IPS-11a (cell line): ENCODE measurements around the gene ANKRD2.

Experiments
- H3K4me3 ChIP-seq: one replicate; pipeline ENCODE4 v1.5.1; 2013; ENCODE audit warnings: low read depth, low read length, control low read depth

Gene ANKRD2

DNA sequence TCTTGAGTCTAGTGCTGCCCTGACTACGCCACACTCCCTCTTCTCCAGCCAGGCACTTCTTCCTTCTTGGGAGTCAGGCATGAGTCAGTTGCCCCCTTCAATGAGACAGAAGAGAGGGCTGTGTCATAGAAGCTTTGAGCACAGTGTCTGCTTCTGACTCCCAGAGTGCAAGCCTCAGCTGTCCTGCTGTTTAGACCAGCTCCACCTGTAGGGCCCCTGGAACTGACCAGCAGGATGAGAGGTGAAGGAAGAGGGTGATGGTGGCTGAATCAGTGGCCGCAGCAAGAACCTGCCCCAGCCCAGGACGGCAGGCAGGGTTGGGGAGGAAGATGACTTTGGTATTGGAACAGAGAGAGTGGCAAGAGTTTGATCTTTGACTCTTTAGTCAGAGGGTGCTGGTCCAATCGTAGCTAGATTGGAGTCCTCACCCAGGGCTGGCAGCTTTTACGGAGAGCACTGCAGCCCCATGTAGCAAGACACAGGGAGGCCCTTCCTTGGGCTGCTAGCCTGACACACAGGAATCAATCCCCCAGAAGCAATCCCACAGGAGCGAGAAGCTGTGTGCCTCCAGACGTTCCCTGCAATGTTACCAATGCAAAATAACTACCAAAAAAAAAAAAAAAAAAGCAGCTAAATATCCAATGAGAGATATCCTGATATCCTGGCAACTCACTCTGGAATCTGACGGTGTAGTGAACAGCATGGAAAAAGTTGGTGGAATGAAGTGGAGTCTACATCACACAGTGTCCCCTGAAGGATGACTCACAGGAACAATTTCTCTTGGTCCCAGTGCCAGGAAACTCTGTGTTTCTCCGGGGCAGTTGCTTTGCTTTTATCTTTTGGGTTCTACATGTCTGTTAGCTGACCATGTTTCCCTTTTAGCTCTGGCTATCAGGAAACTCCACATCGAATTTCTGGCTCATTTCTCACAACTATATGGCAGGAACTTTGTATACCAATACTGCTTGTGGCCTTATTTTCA, 23.8 kb downstream of the ANKRD2 start:
- no peak overlapping the region for H3K4me3 ChIP-seq

DNA sequence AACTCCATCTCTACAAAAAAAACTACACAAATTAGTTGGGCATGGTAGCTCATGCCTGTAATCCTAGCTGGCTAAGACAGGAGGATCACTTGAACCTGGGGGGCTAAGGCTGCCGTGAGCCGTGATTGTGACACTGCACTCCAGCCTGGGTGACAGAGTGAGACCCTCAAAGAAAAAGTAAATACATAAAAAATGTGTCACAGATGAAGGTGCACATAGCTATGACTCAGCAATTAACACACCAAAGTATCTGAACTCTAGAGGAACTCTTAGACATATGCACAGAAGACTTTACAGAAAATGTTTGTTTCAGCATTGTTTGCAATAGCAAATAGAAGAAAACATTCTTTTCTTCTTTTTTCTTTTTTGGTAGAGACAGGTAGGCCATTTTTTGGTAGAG, 25.2 kb downstream of the ANKRD2 start:
- no peak overlapping the region for H3K4me3 ChIP-seq

DNA sequence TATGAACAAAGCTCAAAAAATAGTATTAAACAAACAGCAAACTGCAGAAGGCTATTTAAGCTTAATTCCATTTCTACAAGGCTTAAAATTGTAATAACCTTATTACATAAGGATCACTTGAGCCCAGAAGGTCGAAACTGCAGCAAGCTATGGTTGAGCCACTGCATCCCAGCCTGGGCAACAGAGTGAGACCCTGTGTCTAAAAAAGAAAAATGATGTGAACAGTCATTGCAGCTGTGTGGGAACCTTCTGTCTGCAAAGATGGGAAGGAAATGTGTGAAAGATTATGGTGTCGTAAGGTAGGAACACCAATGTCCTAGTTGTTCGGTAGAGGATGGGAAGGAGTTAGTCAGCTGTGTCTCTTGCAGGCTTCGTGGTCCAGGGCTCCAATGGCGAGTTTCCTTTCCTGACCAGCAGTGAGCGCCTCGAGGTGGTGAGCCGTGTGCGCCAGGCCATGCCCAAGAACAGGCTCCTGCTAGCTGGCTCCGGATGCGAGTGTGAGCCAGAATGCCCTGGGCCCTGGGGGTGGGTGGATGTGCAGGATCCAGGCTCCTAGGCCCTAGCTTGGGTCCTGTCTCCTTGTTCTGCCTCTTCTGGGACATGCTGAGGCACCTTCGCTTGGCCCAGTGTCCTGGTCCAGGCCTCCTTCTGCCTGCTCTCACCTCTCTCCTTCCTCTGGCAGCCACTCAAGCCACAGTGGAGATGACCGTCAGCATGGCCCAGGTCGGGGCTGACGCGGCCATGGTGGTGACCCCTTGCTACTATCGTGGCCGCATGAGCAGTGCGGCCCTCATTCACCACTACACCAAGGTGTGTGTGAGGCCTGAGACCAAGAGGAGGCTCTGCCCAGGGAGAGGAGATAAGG, 26.1 kb downstream of the ANKRD2 start:
- no peak overlapping the region for H3K4me3 ChIP-seq

DNA sequence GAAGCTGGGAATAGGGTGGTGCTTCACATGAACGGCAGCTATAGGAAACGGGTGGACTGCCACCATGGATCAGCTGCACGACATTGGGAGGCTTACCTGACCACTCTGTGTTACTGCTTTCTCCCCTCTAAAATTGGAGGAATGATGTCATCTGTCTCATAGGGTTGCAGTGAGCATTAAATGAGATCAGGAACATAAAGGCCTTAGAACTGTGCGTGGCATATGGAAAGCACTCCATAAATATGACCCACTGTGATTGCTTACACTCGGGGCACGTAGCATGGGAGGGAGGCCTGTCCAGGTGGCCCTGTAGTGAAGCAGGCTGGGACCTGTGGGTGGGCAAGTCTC, 26.7 kb downstream of the ANKRD2 start:
- no peak overlapping the region for H3K4me3 ChIP-seq

DNA sequence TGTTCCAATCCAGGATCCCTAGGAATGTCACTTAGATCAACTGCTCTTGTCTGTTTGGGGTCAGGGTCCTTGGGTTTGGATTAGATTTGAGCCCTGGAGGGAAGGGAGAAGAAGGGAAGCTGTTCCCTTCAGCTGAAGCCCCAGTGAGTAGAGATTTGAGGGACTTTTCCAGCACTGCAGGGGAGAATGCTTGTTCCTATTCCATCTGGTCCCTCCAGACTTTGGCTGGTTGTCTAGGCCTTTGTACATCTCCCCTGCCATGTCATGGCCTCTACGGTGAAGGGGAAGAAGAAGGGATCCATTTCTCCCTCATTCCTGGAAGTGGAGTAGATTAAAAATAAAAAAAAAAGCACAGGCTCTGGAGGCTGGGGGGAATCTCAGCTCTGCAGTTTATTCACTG, 28.0 kb downstream of the ANKRD2 start:
- no peak overlapping the region for H3K4me3 ChIP-seq

DNA sequence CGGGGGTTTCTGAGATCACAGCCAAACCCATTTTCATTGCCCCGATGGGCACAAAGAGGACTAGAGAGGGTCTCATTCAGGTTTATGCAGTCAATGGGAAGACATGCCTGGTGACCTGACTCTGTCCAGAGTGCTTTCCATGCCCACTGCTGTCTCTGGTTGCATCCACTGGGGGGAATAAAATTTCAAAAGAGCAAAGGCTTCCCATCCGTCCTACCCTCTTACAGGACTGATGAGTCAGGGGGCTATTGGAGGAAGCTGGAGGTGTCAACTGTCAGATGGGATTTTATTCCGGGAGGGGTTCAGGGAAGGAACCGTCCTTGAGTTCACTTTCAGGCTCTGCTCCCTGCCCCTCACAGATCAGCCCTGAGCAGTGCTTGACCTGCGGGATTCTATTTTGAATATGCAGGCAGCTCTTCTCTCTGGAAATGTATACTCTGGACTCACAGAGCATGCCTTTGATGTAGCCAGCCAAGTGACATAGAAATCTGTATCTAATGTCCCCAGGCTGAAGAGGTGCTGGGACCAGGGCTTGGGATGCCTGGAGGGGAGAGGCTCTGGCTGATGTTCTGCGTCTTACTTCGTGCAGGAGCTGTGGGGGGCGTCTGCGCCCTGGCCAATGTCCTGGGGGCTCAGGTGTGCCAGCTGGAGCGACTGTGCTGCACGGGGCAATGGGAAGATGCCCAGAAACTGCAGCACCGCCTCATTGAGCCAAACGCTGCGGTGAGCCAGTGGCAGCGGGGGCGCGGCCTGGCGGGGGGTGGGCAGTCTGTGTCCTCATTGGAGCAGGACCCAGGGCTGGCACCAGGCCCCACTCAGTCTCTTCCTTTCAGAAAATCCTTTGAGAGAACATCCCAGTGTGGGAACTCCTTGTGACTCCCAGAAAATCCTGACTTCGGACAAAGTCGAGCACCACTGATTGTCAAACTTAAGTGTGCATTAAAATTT, 29.0 kb downstream of the ANKRD2 start:
- no peak overlapping the region for H3K4me3 ChIP-seq

DNA sequence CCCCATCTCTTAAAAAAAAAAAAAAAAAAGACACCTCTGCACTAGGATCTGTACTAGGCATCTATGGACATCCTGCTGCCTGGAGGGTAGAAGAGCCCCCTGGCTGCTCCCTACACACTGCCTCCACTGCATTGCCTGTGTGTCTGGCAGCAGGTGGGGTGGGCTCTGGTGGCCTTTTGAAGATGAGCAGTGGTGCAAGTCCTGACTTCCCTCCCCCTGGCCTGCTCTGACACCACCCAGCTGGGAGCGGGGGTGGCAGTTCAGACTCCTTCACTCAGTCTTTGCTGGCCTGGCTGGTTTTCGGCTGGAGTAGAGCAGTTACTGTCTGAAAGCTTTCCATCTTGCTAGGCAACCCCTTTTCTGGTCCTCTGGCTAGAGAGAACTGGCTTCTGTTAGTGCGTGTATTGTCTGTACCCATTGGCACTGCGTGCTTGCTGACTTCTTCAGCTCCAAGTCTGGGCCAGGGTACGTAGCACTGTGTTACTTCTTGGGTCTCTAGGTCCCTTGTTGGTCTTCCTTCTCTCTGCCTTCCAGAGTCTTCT, 34.6 kb downstream of the ANKRD2 start:
- H3K4me3 ChIP-seq = no peak overlapping the region

DNA sequence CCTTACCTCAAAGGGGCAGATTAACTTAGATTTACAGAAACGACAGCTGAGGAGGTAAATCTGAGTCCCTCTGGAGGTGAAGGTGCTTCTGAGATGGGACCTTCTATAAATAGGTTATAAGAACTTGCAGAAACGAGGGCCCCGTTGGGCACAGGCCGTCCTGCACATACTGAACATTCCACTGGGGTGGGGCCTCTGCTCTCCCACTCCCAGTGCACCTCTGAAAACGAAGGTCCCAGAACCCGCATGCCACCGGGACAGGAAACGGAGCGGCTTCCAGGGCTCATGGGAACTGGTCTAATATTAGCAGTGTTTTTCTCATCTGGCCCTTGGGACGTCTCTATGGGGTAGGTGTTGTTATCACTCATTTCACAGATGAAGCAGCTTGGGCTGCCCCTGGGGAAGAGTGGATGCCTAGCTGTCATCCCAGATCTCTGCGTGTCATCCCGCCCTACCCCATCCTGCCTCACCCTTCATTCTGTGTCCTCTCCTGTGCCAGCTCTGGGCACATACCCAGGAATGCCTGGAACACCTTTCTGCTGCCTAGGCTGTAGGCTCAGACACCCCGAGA, 36.5 kb downstream of the ANKRD2 start:
- H3K4me3 ChIP-seq = no peak overlapping the region

DNA sequence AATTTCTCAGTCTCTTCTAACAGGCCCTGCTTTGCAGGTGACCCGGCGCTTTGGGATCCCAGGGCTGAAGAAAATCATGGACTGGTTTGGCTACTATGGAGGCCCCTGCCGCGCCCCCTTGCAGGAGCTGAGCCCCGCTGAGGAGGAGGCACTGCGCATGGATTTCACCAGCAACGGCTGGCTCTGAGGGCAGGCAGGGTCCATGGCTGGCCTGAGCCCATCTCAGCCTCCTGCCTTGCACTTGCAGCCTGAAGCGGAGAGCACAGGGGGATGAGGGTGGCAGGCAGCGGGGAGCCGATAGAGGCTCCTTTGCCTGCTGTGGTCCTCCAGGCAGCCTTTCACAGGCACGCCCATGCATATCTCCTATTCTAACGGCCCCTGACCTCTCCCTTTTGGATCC, 38.9 kb downstream of the ANKRD2 start:
- no peak overlapping the region for H3K4me3 ChIP-seq

DNA sequence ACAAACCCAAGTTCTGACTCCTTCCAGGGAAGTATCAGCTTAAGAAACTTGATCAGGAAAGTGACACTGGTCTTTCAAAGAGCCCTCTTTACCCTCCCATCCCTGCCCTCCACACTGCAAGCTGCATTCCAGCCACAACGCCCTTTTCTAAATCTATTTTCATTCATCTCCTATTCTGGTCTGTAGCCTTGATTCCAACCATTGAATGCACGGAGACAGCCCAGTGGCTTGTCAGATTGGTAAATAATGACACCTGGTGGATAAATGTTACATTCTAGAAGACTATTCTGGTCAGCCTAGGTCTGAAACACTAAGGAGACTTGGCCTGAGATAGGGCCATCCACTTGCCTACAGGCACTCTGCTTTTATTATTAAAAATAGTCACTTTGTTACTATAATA, 39.8 kb downstream of the ANKRD2 start:
- H3K4me3 ChIP-seq = no peak overlapping the region

DNA sequence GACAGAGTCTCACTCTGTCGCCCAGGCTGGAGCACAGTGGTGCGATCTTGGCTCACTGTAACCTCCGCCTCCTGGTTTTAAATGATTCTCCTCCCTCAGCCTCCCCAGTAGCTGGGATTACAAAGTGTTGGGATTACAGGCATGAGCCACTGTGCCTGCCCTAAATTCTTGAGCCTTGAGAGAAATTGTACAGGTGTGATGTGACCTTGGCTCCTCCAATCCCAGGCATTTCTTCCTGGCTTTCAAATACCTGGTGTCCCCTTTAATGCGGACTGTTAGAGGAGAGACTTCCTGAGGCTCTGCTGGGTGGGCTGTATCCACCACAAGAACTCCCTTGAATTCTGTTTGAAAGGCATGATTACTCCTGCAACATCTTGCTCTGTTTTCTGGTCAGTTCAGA, 45.7 kb downstream of the ANKRD2 start:
- no peak overlapping the region for H3K4me3 ChIP-seq

DNA sequence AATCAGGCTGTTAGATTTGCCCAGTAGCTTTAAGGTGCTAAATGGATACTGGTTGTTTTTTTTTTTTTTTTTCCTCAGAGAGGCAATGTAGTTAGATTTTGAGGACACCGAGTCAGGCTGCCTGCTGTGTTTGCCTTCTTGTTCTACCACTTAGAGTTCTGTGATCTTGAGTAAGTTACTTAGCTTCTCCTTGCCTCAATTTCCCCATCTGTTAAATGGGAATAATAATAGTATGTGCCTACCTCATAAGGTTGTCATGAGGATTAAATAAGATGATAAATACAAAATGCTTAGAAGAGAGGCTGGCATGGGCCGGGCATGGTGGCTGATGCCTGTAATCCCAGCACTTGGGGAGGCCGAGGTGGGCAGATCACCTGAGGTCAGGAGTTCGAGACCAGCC, 46.2 kb downstream of the ANKRD2 start:
- no peak overlapping the region for H3K4me3 ChIP-seq

DNA sequence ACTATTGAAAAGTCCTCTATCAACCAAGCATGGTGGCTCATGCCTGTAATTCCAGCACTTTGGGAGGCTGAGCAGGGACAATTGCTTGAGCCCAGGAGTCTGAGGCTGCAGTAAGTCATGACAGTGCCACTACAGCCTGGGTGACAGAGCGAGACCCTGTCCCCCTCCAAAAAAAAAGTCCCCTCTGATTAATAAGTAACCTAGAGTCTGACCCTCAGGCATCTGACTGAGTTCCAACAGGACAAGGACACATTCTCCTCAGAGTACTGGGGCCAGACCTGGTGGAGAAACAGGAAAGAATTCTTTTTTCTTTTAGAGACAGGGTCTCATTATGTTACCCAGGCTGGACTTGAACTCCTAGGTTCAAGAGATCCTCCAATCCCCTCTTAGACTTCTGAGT, 50.7 kb downstream of the ANKRD2 start:
- no peak overlapping the region for H3K4me3 ChIP-seq

DNA sequence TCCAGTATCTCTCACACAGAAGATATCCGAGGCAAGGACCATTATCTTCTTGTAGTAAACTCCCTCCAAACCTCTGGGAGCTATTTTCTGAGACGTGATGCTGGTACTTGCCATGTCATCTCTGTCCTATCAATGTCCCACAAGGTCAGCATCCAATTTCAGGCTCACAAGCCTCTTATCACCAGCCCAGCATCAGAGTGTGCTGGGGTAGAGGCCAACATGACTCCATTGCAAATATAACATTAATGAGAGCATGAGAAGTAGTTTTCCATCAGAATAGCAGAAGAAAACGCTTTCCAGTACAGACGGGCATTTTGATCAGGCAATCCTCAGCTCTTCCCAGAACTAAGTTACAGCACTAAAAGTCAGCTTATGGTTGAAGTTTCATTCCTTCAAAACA, 55.2 kb downstream of the ANKRD2 start:
- no peak overlapping the region for H3K4me3 ChIP-seq

DNA sequence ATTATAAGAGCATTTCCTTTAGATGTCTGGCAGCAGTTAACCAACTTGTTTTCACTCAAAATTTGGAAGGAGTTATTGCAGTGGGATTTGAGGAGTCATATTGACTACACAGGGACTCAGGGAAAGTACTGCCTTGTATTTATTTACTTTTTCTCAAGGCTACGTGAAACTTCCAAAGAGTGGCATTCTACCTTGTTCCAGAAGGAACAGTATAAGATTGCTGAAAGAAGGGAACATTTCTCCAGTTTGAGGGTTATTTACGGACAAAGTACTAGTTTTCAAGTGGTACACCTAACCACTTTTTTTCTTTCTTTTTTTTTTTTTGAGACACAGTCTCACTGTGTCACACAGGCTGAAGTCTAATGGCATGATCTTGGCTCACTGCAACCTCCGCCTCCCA, 55.6 kb downstream of the ANKRD2 start:
- H3K4me3 ChIP-seq = no peak overlapping the region

DNA sequence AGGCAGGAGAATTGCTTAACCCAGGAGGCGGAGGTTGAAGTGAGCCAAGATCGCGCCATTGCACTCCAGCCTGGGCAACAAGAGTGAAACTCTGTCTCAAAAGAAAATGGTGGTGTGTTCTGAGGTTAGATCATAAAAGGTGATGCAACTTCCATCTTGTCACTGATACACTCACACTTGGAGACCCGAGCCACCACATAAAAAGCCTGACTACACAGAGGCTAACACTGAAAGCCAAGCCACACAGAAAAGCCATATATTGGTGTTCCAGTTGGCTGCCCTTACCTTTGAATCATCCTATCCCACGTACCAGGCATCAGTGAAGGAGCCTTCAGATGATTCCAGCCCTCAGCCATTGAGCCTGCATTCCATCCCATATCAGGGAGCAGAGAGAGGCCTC, 56.7 kb downstream of the ANKRD2 start:
- no peak overlapping the region for H3K4me3 ChIP-seq

DNA sequence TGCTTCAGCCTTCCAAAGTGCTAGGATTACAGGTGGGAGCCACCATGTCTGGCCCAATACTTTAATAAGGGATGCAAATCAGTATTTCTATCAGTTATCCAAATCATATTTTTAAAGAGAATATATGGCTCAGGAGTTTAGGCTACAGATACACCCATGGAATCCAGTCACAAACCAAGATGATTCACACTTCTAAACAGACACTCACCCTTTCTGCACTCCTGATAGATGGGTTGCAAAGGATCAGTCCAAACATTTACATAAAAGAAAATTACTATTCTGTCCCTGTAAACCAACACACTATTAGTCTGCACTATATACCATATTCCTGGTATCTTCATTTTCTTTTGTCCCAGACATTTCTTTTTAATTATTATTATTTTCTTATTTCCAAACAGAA, 58.5 kb downstream of the ANKRD2 start:
- H3K4me3 ChIP-seq = no peak overlapping the region

DNA sequence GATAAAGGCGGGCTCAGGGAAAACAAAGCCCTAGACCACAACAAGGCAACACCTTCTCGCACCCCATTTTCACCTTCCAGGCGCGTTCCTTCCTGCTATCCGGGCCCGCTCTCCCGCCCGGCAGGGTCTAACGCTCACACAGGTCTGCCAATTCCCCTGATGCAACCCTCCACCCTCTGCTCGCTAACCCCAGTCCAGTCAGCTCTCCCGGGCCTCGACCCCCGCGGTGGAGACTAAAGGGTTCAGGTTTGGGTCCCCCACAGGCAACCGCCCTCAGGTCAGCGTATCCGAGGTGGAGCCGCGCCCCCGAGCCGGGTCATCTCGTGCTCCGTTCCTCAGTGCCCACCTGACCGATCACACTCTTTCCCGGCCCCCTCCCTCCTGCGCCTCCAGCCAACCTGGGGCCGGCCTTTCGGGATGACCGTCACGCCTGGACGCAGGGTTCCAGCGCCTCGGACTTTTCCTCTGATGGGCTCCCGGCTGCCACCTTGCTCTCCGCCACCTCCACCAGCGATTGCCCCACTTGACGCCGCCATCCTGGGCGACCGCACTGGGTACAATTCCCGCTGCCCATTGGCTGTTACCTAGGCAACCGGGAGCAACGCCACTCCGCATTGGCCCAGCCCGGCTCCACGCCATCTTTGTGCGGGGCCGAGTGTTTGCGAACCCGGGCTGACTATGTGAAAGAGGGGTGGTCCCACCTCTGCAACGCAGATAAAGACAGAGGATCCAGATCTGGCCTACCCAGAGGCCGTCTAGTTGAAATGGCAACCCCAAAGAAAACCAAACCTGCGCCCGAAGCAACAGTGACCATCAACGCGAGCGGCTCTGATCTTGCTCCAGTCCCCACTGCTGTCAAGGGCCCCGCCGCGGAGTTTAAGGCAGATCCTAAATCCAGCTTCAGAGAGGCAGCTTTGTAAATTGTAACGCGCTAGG, 60.6 kb downstream of the ANKRD2 start, which contains the start of gene MORN4:
Gene MORN4, minus strand, starts transcription at position 552 of the 936 bp plus-strand sequence. CDS start 13,847 bp downstream, outside the sequence.
- H3K4me3 ChIP-seq = peak within 1 kb of the TSS; percentile 88
